ENCODE data around the gene POLL.

POLL gene

GRCh38 chr10:101580486-101581399 is 7.3 kb downstream of the POLL start:
- Histone ChIP-seq H3K18ac (ENCODE audit: low read length) (no peak overlapping the region), H3K27ac (ENCODE audit: low read depth, low read length) (no peak overlapping the region), H2BK5ac (ENCODE audit: low read depth, low read length, poor library complexity) (no peak overlapping the region), H3K4me2 (ENCODE audit: low read length) (no peak overlapping the region), H2AFZ (ENCODE audit: insufficient read depth, low read length, poor library complexity) (no peak overlapping the region), H4K91ac (ENCODE audit: low read depth, low read length) (no peak overlapping the region), H3K9ac (ENCODE audit: low read length) (no peak overlapping the region), H2BK120ac (ENCODE audit: insufficient read depth, low read length, poor library complexity) (no peak overlapping the region), H3K9me3 (ENCODE audit: insufficient read depth, low read depth, low read length) (no peaks in the 10 kb centered on the region), H3K14ac (ENCODE audit: low read length) (no peak overlapping the region), H3K79me2 (ENCODE audit: control insufficient read depth, insufficient read depth, low read length, poor library complexity) (no peaks in the 10 kb centered on the region), H3K27me3 (ENCODE audit: insufficient read depth, low read length) (no peaks in the 10 kb centered on the region), H4K12ac (ENCODE audit: low read depth, low read length) (no peak overlapping the region), H3K4me1 (ENCODE audit: control insufficient read depth in 1 of 2, insufficient read depth in 2 of 2, low read length in 2 of 2) (no peaks in the 10 kb centered on the region), H4K8ac (ENCODE audit: low read depth, low read length) (no peak overlapping the region), H2BK12ac (ENCODE audit: low read length) (no peak overlapping the region), H3K4me3 (ENCODE audit: low read depth, low read length) (no peak overlapping the region), H3K4ac (ENCODE audit: low read depth, low read length) (no peak overlapping the region), H3K79me1 (ENCODE audit: low read length) (no peaks in the 10 kb centered on the region), H3K23ac (ENCODE audit: low read length) (no peak overlapping the region), H3K36me3 (ENCODE audit: control insufficient read depth in 1 of 2, insufficient read depth in 2 of 2, low read length in 2 of 2) (peaks cover 34 to 37% of the 10 kb centered on the region in 2 experiments), H2AK5ac (ENCODE audit: low read length) (no peak overlapping the region)
- WGBS (ENCODE audit: extremely low coverage, insufficient coverage, insufficient read length) = no CpG with 5 or more reads among the region's 10 CpGs
- DNase-seq = no peak

DNA sequence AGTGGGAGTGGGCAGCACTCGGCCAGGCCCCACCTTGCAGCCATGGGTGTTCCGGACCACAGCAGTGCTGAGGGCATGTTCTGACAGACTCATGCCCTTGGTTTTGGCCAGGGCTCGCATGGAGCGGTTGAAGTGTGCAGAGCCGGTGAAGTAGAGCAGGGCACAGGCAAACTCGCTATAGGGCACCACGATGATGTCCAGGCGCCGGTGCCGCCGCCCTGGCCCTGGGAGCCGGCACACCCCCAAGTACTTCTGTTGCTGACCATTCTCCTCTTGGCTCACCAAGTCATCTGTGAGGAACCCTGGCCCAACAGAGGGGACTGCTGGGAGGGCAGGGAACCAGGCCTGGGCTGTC is 8.6 kb downstream of the POLL start:
- H3K9me3 ChIP-seq (ENCODE audit: insufficient read depth, low read depth, low read length) = no peaks in the 10 kb centered on the region
- H2AFZ ChIP-seq (ENCODE audit: insufficient read depth, low read length, poor library complexity) = no peak overlapping the region
- no peak overlapping the region for H3K4ac ChIP-seq (ENCODE audit: low read depth, low read length)
- no peak overlapping the region for H2AK5ac ChIP-seq (ENCODE audit: low read length)
- H3K79me2 ChIP-seq (ENCODE audit: control insufficient read depth, insufficient read depth, low read length, poor library complexity) = no peaks in the 10 kb centered on the region
- no peak overlapping the region for H3K4me3 ChIP-seq (ENCODE audit: low read depth, low read length)
- no peak for DNase-seq
- no peak overlapping the region for H3K23ac ChIP-seq (ENCODE audit: low read length)
- no peak overlapping the region for H3K18ac ChIP-seq (ENCODE audit: low read length)
- H4K12ac ChIP-seq (ENCODE audit: low read depth, low read length) = no peak overlapping the region
- no peak overlapping the region for H3K9ac ChIP-seq (ENCODE audit: low read length)
- no peaks in the 10 kb centered on the region for H3K27me3 ChIP-seq (ENCODE audit: insufficient read depth, low read length)
- H3K4me1 ChIP-seq (ENCODE audit: control insufficient read depth in 1 of 2, insufficient read depth in 2 of 2, low read length in 2 of 2) = no peaks in the 10 kb centered on the region
- H3K4me2 ChIP-seq (ENCODE audit: low read length) = no peak overlapping the region
- no peak overlapping the region for H4K91ac ChIP-seq (ENCODE audit: low read depth, low read length)
- H2BK5ac ChIP-seq (ENCODE audit: low read depth, low read length, poor library complexity) = no peak overlapping the region
- H3K36me3 ChIP-seq (ENCODE audit: control insufficient read depth in 1 of 2, insufficient read depth in 2 of 2, low read length in 2 of 2) = peaks cover 32% of the 10 kb centered on the region in 2 experiments
- H3K79me1 ChIP-seq (ENCODE audit: low read length) = no peaks in the 10 kb centered on the region
- H4K8ac ChIP-seq (ENCODE audit: low read depth, low read length) = no peak overlapping the region
- no peak overlapping the region for H2BK12ac ChIP-seq (ENCODE audit: low read length)
- H3K14ac ChIP-seq (ENCODE audit: low read length) = no peak overlapping the region
- H3K27ac ChIP-seq (ENCODE audit: low read depth, low read length) = no peak overlapping the region
- no CpG with 5 or more reads among the region's 12 CpGs for WGBS (ENCODE audit: extremely low coverage, insufficient coverage, insufficient read length)
- no peak overlapping the region for H2BK120ac ChIP-seq (ENCODE audit: insufficient read depth, low read length, poor library complexity)

DNA sequence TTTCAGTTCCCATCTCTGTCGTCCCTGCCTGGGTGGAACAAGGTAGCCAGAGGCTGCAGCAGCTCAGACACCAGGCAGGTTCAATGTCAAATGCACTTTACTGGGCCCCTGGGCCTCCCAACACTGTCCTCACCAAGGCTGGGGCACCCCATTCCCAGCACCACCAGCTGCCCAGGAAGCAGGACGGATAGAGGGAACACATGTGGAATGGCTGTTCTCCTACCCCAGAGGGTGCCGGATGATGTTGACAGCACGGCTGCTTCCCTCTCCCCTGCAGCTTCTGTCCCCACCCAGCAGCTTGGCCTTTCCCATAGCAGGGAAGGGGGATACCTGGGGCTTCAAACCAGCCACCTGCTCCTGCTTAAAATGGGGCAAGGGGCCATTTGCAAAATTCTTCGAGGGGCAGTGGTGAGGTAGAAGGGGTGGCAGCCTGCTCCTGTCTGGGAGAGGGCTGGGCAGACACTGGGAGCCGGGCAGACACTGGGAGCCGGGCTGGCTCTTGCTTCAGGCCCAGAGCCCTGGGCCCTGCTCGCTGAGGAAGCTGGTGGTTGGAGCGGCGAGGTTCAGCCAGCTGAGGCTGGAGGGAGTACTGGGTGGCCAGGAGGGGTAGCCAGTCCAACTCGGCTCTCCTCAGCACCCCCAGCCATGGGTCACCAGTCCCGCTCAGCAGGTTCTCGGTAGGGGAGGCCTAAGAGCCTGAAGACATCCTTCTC is 9.1 kb downstream of the POLL start:
- Histone ChIP-seq H3K79me1 (ENCODE audit: low read length) (no peaks in the 10 kb centered on the region), H3K4me3 (ENCODE audit: low read depth, low read length) (no peak overlapping the region), H3K4me1 (ENCODE audit: control insufficient read depth in 1 of 2, insufficient read depth in 2 of 2, low read length in 2 of 2) (no peaks in the 10 kb centered on the region), H4K8ac (ENCODE audit: low read depth, low read length) (no peak overlapping the region), H3K79me2 (ENCODE audit: control insufficient read depth, insufficient read depth, low read length, poor library complexity) (no peaks in the 10 kb centered on the region), H3K9ac (ENCODE audit: low read length) (no peak overlapping the region), H3K18ac (ENCODE audit: low read length) (no peak overlapping the region), H4K91ac (ENCODE audit: low read depth, low read length) (no peak overlapping the region), H3K9me3 (ENCODE audit: insufficient read depth, low read depth, low read length) (no peaks in the 10 kb centered on the region), H4K12ac (ENCODE audit: low read depth, low read length) (no peak overlapping the region), H3K27ac (ENCODE audit: low read depth, low read length) (no peak overlapping the region), H3K4ac (ENCODE audit: low read depth, low read length) (no peak overlapping the region), H3K23ac (ENCODE audit: low read length) (no peak overlapping the region), H2BK12ac (ENCODE audit: low read length) (no peak overlapping the region), H2AFZ (ENCODE audit: insufficient read depth, low read length, poor library complexity) (no peak overlapping the region), H2AK5ac (ENCODE audit: low read length) (no peak overlapping the region), H2BK120ac (ENCODE audit: insufficient read depth, low read length, poor library complexity) (no peak overlapping the region), H3K27me3 (ENCODE audit: insufficient read depth, low read length) (no peaks in the 10 kb centered on the region), H3K14ac (ENCODE audit: low read length) (no peak overlapping the region), H3K36me3 (ENCODE audit: control insufficient read depth in 1 of 2, insufficient read depth in 2 of 2, low read length in 2 of 2) (peaks cover 29 to 30% of the 10 kb centered on the region in 2 experiments), H3K4me2 (ENCODE audit: low read length) (no peak overlapping the region), H2BK5ac (ENCODE audit: low read depth, low read length, poor library complexity) (no peak overlapping the region)
- DNase-seq = no peak
- WGBS (ENCODE audit: extremely low coverage, insufficient coverage, insufficient read length) = no CpG with 5 or more reads among the region's 13 CpGs

- H3K9me3 ChIP-seq (ENCODE audit: insufficient read depth, low read depth, low read length) = no peaks in the 10 kb centered on the region
- H2BK5ac ChIP-seq (ENCODE audit: low read depth, low read length, poor library complexity) = no peak overlapping the region
- no peak overlapping the region for H4K91ac ChIP-seq (ENCODE audit: low read depth, low read length)
- H2AFZ ChIP-seq (ENCODE audit: insufficient read depth, low read length, poor library complexity) = no peak overlapping the region
- no CpG with 5 or more reads among the region's 5 CpGs for WGBS (ENCODE audit: extremely low coverage, insufficient coverage, insufficient read length)
- peaks cover 25 to 30% of the 10 kb centered on the region in 2 experiments for H3K36me3 ChIP-seq (ENCODE audit: control insufficient read depth in 1 of 2, insufficient read depth in 2 of 2, low read length in 2 of 2)
- no peak for DNase-seq
- no peak overlapping the region for H2BK120ac ChIP-seq (ENCODE audit: insufficient read depth, low read length, poor library complexity)
- no peaks in the 10 kb centered on the region for H3K79me1 ChIP-seq (ENCODE audit: low read length)
- no peak overlapping the region for H4K8ac ChIP-seq (ENCODE audit: low read depth, low read length)
- no peak overlapping the region for H3K9ac ChIP-seq (ENCODE audit: low read length)
- no peak overlapping the region for H3K27ac ChIP-seq (ENCODE audit: low read depth, low read length)
- H4K12ac ChIP-seq (ENCODE audit: low read depth, low read length) = no peak overlapping the region
- H3K79me2 ChIP-seq (ENCODE audit: control insufficient read depth, insufficient read depth, low read length, poor library complexity) = no peaks in the 10 kb centered on the region
- H3K4ac ChIP-seq (ENCODE audit: low read depth, low read length) = no peak overlapping the region
- H3K14ac ChIP-seq (ENCODE audit: low read length) = no peak overlapping the region
- H3K4me3 ChIP-seq (ENCODE audit: low read depth, low read length) = no peak overlapping the region
- no peak overlapping the region for H2BK12ac ChIP-seq (ENCODE audit: low read length)
- no peaks in the 10 kb centered on the region for H3K27me3 ChIP-seq (ENCODE audit: insufficient read depth, low read length)
- no peaks in the 10 kb centered on the region for H3K4me1 ChIP-seq (ENCODE audit: control insufficient read depth in 1 of 2, insufficient read depth in 2 of 2, low read length in 2 of 2)
- no peak overlapping the region for H3K23ac ChIP-seq (ENCODE audit: low read length)
- H3K18ac ChIP-seq (ENCODE audit: low read length) = no peak overlapping the region
- no peak overlapping the region for H2AK5ac ChIP-seq (ENCODE audit: low read length)
- H3K4me2 ChIP-seq (ENCODE audit: low read length) = no peak overlapping the region
Measured at GRCh38 chr10:101578192-101578591, 9.9 kb downstream of the POLL start.
